Measurements from ENCODE around the gene SMIM14.

DNA sequence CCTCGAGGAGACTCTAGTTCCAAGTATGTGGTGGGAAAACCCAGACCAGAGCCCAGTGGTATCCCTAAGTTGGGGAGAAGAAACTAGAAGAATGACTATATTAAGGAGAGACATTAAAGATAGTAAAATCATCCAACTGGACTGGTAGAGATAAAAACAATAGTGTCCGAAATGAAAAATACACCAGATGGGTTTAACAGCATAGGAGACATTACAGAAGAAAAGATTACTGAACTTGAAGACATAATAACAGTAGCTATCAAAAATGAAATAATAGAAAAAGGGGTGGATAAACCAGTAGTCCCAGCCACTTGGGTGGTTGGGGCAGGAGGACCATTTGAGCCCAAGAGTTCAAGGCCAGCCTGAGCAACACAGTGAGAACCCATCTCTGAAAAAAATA, 31.9 kb downstream of the SMIM14 start:
- TF ChIP-seq SPI1 (IDR thresholded peaks at IDR 0.05; ENCODE audit: low read depth, low read length) = no peak
- no peak for TF ChIP-seq POLR2AphosphoS5 (IDR thresholded peaks at IDR 0.05; ENCODE audit: low read depth, low read length)
- TF ChIP-seq POLR2A (IDR thresholded peaks at IDR 0.05; ENCODE audit: low read depth, low read length) = no peak
